ENCODE results near the gene DDR1. TPM values are rescaled to one million over a fixed set of nuclear protein-coding genes. Genes with fewer than 3 reads are reported as not detected.
"Not testable (repeated sequence)": the region's sequence is repeated elsewhere in the genome, so short reads cannot be mapped to it uniquely, and the experiment has no call there.

The DDR1 gene
- total RNA-seq, 1 experiment from 2014 or later, result 80.9 TPM

- H3K9me3 ChIP-seq (replicated peaks); H3K27ac ChIP-seq; H3K4me3 ChIP-seq; H3K36me3 ChIP-seq; H3K27me3 ChIP-seq; H3K4me1 ChIP-seq: not testable (repeated sequence)
- DNase-seq, result peak in 1 of 2 experiments; percentile 13
Observed at GRCh38 chr6:30869241-30869749, 15.0 kb upstream of the DDR1 start.

- Histone ChIP-seq H3K4me1 (no peaks in the 10 kb centered on the region), H3K36me3 (no peaks in the 10 kb centered on the region), H3K27ac (no peak overlapping the region), H3K27me3 (no peaks in the 10 kb centered on the region), H3K9me3 (replicated peaks) (peaks cover 4% of the 10 kb centered on the region; the same call in 1 of the 2 replicates), H3K4me3 (no peak overlapping the region)
- DNase-seq, result no peak
Observed at GRCh38 chr6:30870546-30870945, 13.8 kb upstream of the DDR1 start.

GRCh38 chr6:30871592-30872183, 12.6 kb upstream of the DDR1 start:
- Histone ChIP-seq H3K4me1 (no peaks in the 10 kb centered on the region), H3K27ac (no peak overlapping the region), H3K36me3 (no peaks in the 10 kb centered on the region), H3K27me3 (no peaks in the 10 kb centered on the region), H3K4me3 (no peak overlapping the region), H3K9me3 (replicated peaks) (peaks cover 4% of the 10 kb centered on the region; the same call in 1 of the 2 replicates)
- DNase-seq, result no peak

GRCh38 chr6:30873137-30873640, 11.1 kb upstream of the DDR1 start:
- H3K4me3 ChIP-seq, result no peak overlapping the region
- no peaks in the 10 kb centered on the region for H3K4me1 ChIP-seq
- H3K36me3 ChIP-seq, result no peaks in the 10 kb centered on the region
- H3K27me3 ChIP-seq, result no peaks in the 10 kb centered on the region
- H3K9me3 ChIP-seq (replicated peaks), result peaks cover 4% of the 10 kb centered on the region; the same call in 1 of the 2 replicates
- DNase-seq, result no peak
- H3K27ac ChIP-seq, result no peak overlapping the region

GRCh38 chr6:30873795-30874194, 10.5 kb upstream of the DDR1 start:
- DNase-seq; H3K9me3 ChIP-seq (replicated peaks); H3K27ac ChIP-seq; H3K4me3 ChIP-seq; H3K4me1 ChIP-seq; H3K36me3 ChIP-seq; H3K27me3 ChIP-seq: not testable (repeated sequence)

- no peaks in the 10 kb centered on the region for H3K36me3 ChIP-seq
- H3K27me3 ChIP-seq, result no peaks in the 10 kb centered on the region
- no peak for DNase-seq
- no peak overlapping the region for H3K4me3 ChIP-seq
- no peaks in the 10 kb centered on the region; the same call in 1 of the 2 replicates for H3K9me3 ChIP-seq (replicated peaks)
- H3K4me1 ChIP-seq, result no peaks in the 10 kb centered on the region
- H3K27ac ChIP-seq, result no peak overlapping the region
Observed at GRCh38 chr6:30875244-30876038, 8.9 kb upstream of the DDR1 start.

GRCh38 chr6:30876039-30876730, 8.1 kb upstream of the DDR1 start:
- no peak for DNase-seq
- Histone ChIP-seq H3K9me3 (replicated peaks) (no peaks in the 10 kb centered on the region; the same call in 1 of the 2 replicates), H3K36me3 (no peaks in the 10 kb centered on the region), H3K4me1 (no peaks in the 10 kb centered on the region; the same call in 1 of the 2 replicates), H3K4me3 (no peak overlapping the region), H3K27ac (no peak overlapping the region), H3K27me3 (no peaks in the 10 kb centered on the region)

GRCh38 chr6:30877419-30878262, 6.7 kb upstream of the DDR1 start:
- H3K4me3 ChIP-seq, result peak overlapping the region; percentile 33
- no peak overlapping the region for H3K27ac ChIP-seq
- H3K27me3 ChIP-seq, result no peaks in the 10 kb centered on the region
- H3K4me1 ChIP-seq, result peaks cover 12% of the 10 kb centered on the region; the same call in 1 of the 2 replicates
- peak; percentile 82 to 94 for DNase-seq
- no peaks in the 10 kb centered on the region; the same call in 1 of the 2 replicates for H3K9me3 ChIP-seq (replicated peaks)
- no peaks in the 10 kb centered on the region for H3K36me3 ChIP-seq

- Histone ChIP-seq H3K4me1 (peaks cover 20% of the 10 kb centered on the region; the same call in 1 of the 2 replicates), H3K9me3 (replicated peaks) (no peaks in the 10 kb centered on the region), H3K27ac (no peak overlapping the region), H3K4me3 (no peak overlapping the region), H3K27me3 (no peaks in the 10 kb centered on the region), H3K36me3 (no peaks in the 10 kb centered on the region)
- DNase-seq, result no peak
Observed at GRCh38 chr6:30879684-30880427, 4.5 kb upstream of the DDR1 start.

GRCh38 chr6:30880698-30881252, 3.5 kb upstream of the DDR1 start:
- Histone ChIP-seq H3K4me1 (peaks cover 20% of the 10 kb centered on the region; the same call in 1 of the 2 replicates), H3K27me3 (no peaks in the 10 kb centered on the region), H3K9me3 (replicated peaks) (no peaks in the 10 kb centered on the region), H3K27ac (peak overlapping the region; percentile 94), H3K4me3 (peak overlapping the region; percentile 68), H3K36me3 (no peaks in the 10 kb centered on the region)
- DNase-seq, result peak; percentile 68 to 80

- peak overlapping the region; percentile 68 for H3K4me3 ChIP-seq
- peak overlapping the region; percentile 94 for H3K27ac ChIP-seq
- H3K9me3 ChIP-seq (replicated peaks), result no peaks in the 10 kb centered on the region
- no peaks in the 10 kb centered on the region for H3K36me3 ChIP-seq
- peaks cover 22% of the 10 kb centered on the region for H3K4me1 ChIP-seq
- DNase-seq, result peak; percentile 74 to 80
- no peaks in the 10 kb centered on the region for H3K27me3 ChIP-seq
Observed at GRCh38 chr6:30881392-30882203, 2.7 kb upstream of the DDR1 start.

- H3K4me1 ChIP-seq, result peaks cover 26% of the 10 kb centered on the region
- H3K36me3 ChIP-seq, result no peaks in the 10 kb centered on the region
- H3K27ac ChIP-seq, result peak overlapping the region; percentile 94
- H3K4me3 ChIP-seq, result peak overlapping the region; percentile 68
- no peaks in the 10 kb centered on the region for H3K9me3 ChIP-seq (replicated peaks)
- DNase-seq, result peak; percentile 66 to 69
- H3K27me3 ChIP-seq, result no peaks in the 10 kb centered on the region
Observed at GRCh38 chr6:30882204-30882758, 2.0 kb upstream of the DDR1 start.

All from SJCRH30 (cell line).